Fibroblast of lung (primary cell): ENCODE measurements around the gene HKDC1. TPM values are rescaled to one million over a fixed set of nuclear protein-coding genes. Genes with fewer than 3 reads are reported as not detected.

Experiments
- DNase-seq, 2 donors: peaks; one replicate each; pipeline versions ENCODE4 v3.0.0 to v3.0.0-alpha.2; 2010; ENCODE audit warnings: low read depth in 2 of 2
- H2AFZ ChIP-seq: 2 replicates; pipeline ENCODE4 v1.5.1; 2012; ENCODE audit warnings: low read length, control low read depth, inconsistent platforms
- H3K27ac ChIP-seq: 2 replicates; pipeline ENCODE4 v1.5.1; 2011; ENCODE audit warnings: low read length, control low read depth; ENCODE audit not compliant: insufficient read depth
- H3K27me3 ChIP-seq: 2 replicates; pipeline ENCODE4 v1.5.1; 2011; ENCODE audit warnings: mild to moderate bottlenecking, low read length; ENCODE audit not compliant: control insufficient read depth, insufficient read depth
- H3K36me3 ChIP-seq: 2 replicates; pipeline ENCODE4 v1.5.1; 2011; ENCODE audit warnings: low read length; ENCODE audit not compliant: control insufficient read depth, insufficient read depth
- H3K4me1 ChIP-seq: 2 replicates; pipeline ENCODE4 v1.5.1; 2011; ENCODE audit warnings: low read length; ENCODE audit not compliant: control insufficient read depth, insufficient read depth; ENCODE audit errors: extremely low read depth
- H3K4me2 ChIP-seq: 2 replicates; pipeline ENCODE4 v1.5.1; 2011; ENCODE audit warnings: low read length, control low read depth; ENCODE audit not compliant: insufficient read depth; ENCODE audit errors: extremely low read depth
- H3K4me3 ChIP-seq, 4 experiments: fragments of 200-600 bp in 1 of 4; sonication (generic) in 1 of 4; replicated peaks in 1 of 4; 2 replicates each; pipeline ENCODE4 v1.5.1; 2011 to 2016; ENCODE audit warnings: low read length in 4 of 4, low read depth in 3 of 4, mild to moderate bottlenecking in 3 of 4, control low read depth in 2 of 4, inconsistent platforms in 1 of 4, mixed read lengths in 1 of 4; ENCODE audit not compliant: insufficient read depth in 1 of 4; ENCODE audit errors: control extremely low read depth in 1 of 4
- H3K79me2 ChIP-seq: 2 replicates; pipeline ENCODE4 v1.5.1; 2012; ENCODE audit warnings: mild to moderate bottlenecking, low read length, inconsistent platforms; ENCODE audit not compliant: control insufficient read depth, insufficient read depth
- H3K9ac ChIP-seq: 2 replicates; pipeline ENCODE4 v1.5.1; 2011; ENCODE audit warnings: mild to moderate bottlenecking, low read length, control low read depth; ENCODE audit not compliant: insufficient read depth
- H3K9me3 ChIP-seq: 2 replicates; pipeline ENCODE4 v1.5.1; 2012; ENCODE audit warnings: low read depth, low read length; ENCODE audit not compliant: control insufficient read depth, insufficient read depth
- H4K20me1 ChIP-seq: 2 replicates; pipeline ENCODE4 v1.5.1; 2011; ENCODE audit warnings: low read length; ENCODE audit not compliant: control insufficient read depth, insufficient read depth; ENCODE audit errors: extremely low read depth
- EZH2 ChIP-seq: IDR thresholded peaks from 2 replicates; pipeline ENCODE4 v1.5.1; 2012; ENCODE audit warnings: low read length, control low read depth, mild to moderate bottlenecking; ENCODE audit errors: missing control alignments
- polyA plus RNA-seq, 2 donors: library from polyadenylated mRNA; depleted of rRNA in 1 of 2; stranded (reverse) in 1 of 2; unstranded in 1 of 2; fragments of >200 nt; gene quantifications; 2 replicates each; pipeline ENCODE4 v1.2.1, GENCODE V29; 2011 to 2012; ENCODE audit warnings: missing spikeins in 1 of 2
- total RNA-seq: library from RNA; depleted of rRNA; stranded (reverse); fragments of >200 nt; gene quantifications from 2 replicates; pipeline ENCODE4 v1.2.1, GENCODE V29; 2014
- TF ChIP-seq, protein P1 (sequence below), 2 donors: IDR thresholded peaks in 1 of 2; conservative IDR thresholded peaks in 1 of 2; 1 replicate in 1 of 2; 2 replicates in 1 of 2; pipeline ENCODE4 v1.5.1; 2011 to 2012; ENCODE audit warnings: low read length in 2 of 2, control low read depth in 1 of 2, inconsistent platforms in 1 of 2, low read depth in 1 of 2, mild to moderate bottlenecking in 1 of 2

HKDC1 gene
- total and polyA plus RNA-seq, 2 donors (not counting 1 experiment from before 2014, with no cell fraction given), result 0.12 to 1.8 TPM

DNA sequence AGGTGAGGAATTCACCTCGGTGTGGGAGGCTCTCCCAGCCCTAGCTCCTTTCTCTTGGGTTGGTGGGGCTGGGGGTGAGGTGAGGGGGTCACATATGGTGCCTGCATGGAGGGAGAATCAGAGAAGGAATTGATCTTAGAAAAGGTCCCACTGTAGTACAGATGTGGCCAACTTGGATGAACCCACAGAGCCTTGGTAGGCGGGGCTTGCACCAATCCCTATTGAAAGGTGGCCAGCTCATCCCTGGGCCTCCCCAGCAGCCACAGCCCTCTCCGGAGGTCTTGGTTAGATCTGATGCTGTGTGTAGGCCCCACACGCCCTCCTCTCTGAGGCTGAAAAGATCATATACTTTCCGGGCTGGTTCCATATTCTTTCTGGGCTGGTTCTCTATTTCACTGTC lies 19.0 kb downstream of the HKDC1 start:
- Histone ChIP-seq H2AFZ (no peak overlapping the region), H3K4me3 (no peak overlapping the region), H3K9ac (no peak overlapping the region), H3K27ac (no peak overlapping the region), H3K27me3 (no peaks in the 10 kb centered on the region), H3K4me1 (no peaks in the 10 kb centered on the region), H3K9me3 (no peaks in the 10 kb centered on the region), H3K4me2 (no peak overlapping the region), H3K79me2 (no peaks in the 10 kb centered on the region), H4K20me1 (no peaks in the 10 kb centered on the region), H3K36me3 (no peaks in the 10 kb centered on the region)
- DNase-seq, result no peak
- TF ChIP-seq, protein P1, sequence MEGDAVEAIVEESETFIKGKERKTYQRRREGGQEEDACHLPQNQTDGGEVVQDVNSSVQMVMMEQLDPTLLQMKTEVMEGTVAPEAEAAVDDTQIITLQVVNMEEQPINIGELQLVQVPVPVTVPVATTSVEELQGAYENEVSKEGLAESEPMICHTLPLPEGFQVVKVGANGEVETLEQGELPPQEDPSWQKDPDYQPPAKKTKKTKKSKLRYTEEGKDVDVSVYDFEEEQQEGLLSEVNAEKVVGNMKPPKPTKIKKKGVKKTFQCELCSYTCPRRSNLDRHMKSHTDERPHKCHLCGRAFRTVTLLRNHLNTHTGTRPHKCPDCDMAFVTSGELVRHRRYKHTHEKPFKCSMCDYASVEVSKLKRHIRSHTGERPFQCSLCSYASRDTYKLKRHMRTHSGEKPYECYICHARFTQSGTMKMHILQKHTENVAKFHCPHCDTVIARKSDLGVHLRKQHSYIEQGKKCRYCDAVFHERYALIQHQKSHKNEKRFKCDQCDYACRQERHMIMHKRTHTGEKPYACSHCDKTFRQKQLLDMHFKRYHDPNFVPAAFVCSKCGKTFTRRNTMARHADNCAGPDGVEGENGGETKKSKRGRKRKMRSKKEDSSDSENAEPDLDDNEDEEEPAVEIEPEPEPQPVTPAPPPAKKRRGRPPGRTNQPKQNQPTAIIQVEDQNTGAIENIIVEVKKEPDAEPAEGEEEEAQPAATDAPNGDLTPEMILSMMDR (conservative IDR thresholded peaks at IDR 0.05 in 1 of 2, IDR thresholded peaks at IDR 0.05 in 1 of 2; ENCODE audit: low read depth in 1 of 2, low read length in 2 of 2), result no peak
- no peak for TF ChIP-seq EZH2

- Histone ChIP-seq H2AFZ (no peak overlapping the region), H3K27me3 (no peaks in the 10 kb centered on the region), H4K20me1 (no peaks in the 10 kb centered on the region), H3K4me1 (no peaks in the 10 kb centered on the region), H3K4me3 (no peak overlapping the region), H3K79me2 (no peaks in the 10 kb centered on the region), H3K9me3 (no peaks in the 10 kb centered on the region), H3K9ac (no peak overlapping the region), H3K36me3 (no peaks in the 10 kb centered on the region), H3K27ac (no peak overlapping the region), H3K4me2 (no peak overlapping the region)
- peak; percentile 34 to 36 for DNase-seq
- TF ChIP-seq EZH2, result no peak
- TF ChIP-seq, protein P1 (conservative IDR thresholded peaks at IDR 0.05 in 1 of 2, IDR thresholded peaks at IDR 0.05 in 1 of 2; ENCODE audit: low read depth in 1 of 2, low read length in 2 of 2), result no peak
Measured at GRCh38 chr10:69239816-69240434, 19.8 kb downstream of the HKDC1 start.

DNA sequence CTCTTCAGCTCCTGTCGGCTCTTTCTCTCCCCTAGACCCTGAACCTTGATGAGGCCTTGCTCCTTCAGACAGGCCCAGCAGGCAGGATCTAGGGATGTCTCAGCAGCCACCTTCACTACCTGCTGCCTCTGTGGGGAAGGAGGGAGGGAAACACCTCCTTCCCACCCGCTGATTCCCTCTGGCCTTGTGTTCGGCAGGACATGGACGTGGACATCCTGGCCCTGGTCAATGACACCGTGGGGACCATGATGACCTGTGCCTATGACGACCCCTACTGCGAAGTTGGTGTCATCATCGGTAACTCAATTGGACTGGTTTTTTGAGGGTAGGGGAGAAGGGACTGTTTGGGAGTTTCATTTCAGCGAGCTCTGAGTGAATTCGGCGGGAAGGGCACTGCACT lies 20.3 kb downstream of the HKDC1 start:
- no peak overlapping the region for H3K9ac ChIP-seq
- H3K27ac ChIP-seq, result no peak overlapping the region
- H2AFZ ChIP-seq, result no peak overlapping the region
- TF ChIP-seq EZH2, result no peak
- TF ChIP-seq, protein P1 (conservative IDR thresholded peaks at IDR 0.05 in 1 of 2, IDR thresholded peaks at IDR 0.05 in 1 of 2; ENCODE audit: low read depth in 1 of 2, low read length in 2 of 2), result no peak
- H3K4me2 ChIP-seq, result no peak overlapping the region
- no peaks in the 10 kb centered on the region for H3K36me3 ChIP-seq
- H3K4me1 ChIP-seq, result no peaks in the 10 kb centered on the region
- DNase-seq, result no peak
- no peaks in the 10 kb centered on the region for H3K27me3 ChIP-seq
- H3K4me3 ChIP-seq, result no peak overlapping the region
- no peaks in the 10 kb centered on the region for H3K9me3 ChIP-seq
- H4K20me1 ChIP-seq, result no peaks in the 10 kb centered on the region
- H3K79me2 ChIP-seq, result no peaks in the 10 kb centered on the region
